Endothelial cell of umbilical vein (primary cell): ENCODE results near the gene CXCL6. TPM values are rescaled to one million over a fixed set of nuclear protein-coding genes. Genes with fewer than 3 reads are reported as not detected.

ENCODE experiments used
- BruUV-seq: library from RNA; stranded (reverse); fragments of 400-500 nt; replicated peaks from 2 replicates; lab custom pipeline; 2021; lab: Mats Ljungman, UMichigan
- CTCF ChIA-PET: fragments of 300-600, 350-600 bp; sonication (Branson Sonifier 250); formaldehyde crosslinking; loops from one replicate; lab custom pipeline; 2021; ENCODE audit warnings: antibody characterized with exemption, inconsistent platforms; lab: Charles Lee
- POLR2A ChIA-PET: fragments of 300-600, 350-600 bp; sonication (Branson Sonifier 250); formaldehyde crosslinking; loops from one replicate; lab custom pipeline; 2021; ENCODE audit warnings: antibody characterized with exemption, inconsistent platforms; lab: Charles Lee
- DNase-seq: peaks from one replicate; pipeline ENCODE4 v3.0.0-alpha.2; 2011; ENCODE audit warnings: low read depth, low spot score
- FAIRE-seq: peaks from 2 replicates; lab custom pipeline; 2011; peaks lifted over from hg19 to GRCh38; lab: Jason Lieb, UNC
- H2AFZ ChIP-seq: 2 replicates; pipeline ENCODE4 v1.6.0; 2012; ENCODE audit warnings: low read depth, low read length, control low read depth, inconsistent platforms
- H3K27ac ChIP-seq: 2 replicates; pipeline ENCODE4 v1.5.1; 2011; ENCODE audit warnings: low read depth, mild to moderate bottlenecking, control low read depth, low read length, moderate library complexity; ENCODE audit not compliant: insufficient read depth
- H3K27me3 ChIP-seq, 2 experiments: 2 replicates each; pipeline versions ENCODE4 v1.6.0 to v1.6.1; 2011; ENCODE audit warnings: low read length in 2 of 2, mixed read lengths in 1 of 2; ENCODE audit not compliant: control insufficient read depth in 2 of 2, insufficient read depth in 2 of 2
- H3K36me3 ChIP-seq, 2 experiments: 2 replicates in 1 of 2; 3 replicates in 1 of 2; pipeline ENCODE4 v1.5.1; 2011; ENCODE audit warnings: low read length in 2 of 2, mild to moderate bottlenecking in 1 of 2, moderate library complexity in 1 of 2; ENCODE audit not compliant: control insufficient read depth in 2 of 2, insufficient read depth in 2 of 2; ENCODE audit errors: extremely low read depth in 1 of 2
- H3K4me1 ChIP-seq: 3 replicates; pipeline ENCODE4 v1.5.1; 2011; ENCODE audit warnings: mild to moderate bottlenecking, low read length; ENCODE audit not compliant: control insufficient read depth, insufficient read depth; ENCODE audit errors: extremely low read depth
- H3K4me2 ChIP-seq: 2 replicates; pipeline ENCODE4 v1.6.1; 2011; ENCODE audit warnings: low read length, control low read depth, mixed read lengths; ENCODE audit not compliant: insufficient read depth
- H3K4me3 ChIP-seq, 3 experiments: fragments of 200-600 bp in 1 of 3; sonication (generic), shearing (Covaris generic) in 1 of 3; replicated peaks in 1 of 3; 2 replicates each; pipeline ENCODE4 v1.5.1; 2011 to 2016; ENCODE audit warnings: control low read depth in 3 of 3, low read length in 3 of 3, mild to moderate bottlenecking in 2 of 3, inconsistent platforms in 1 of 3, low read depth in 1 of 3, moderate library complexity in 1 of 3; ENCODE audit not compliant: insufficient read depth in 1 of 3
- H3K79me2 ChIP-seq: 2 replicates; pipeline ENCODE4 v1.6.0; 2012; ENCODE audit warnings: low read length, inconsistent platforms; ENCODE audit not compliant: control insufficient read depth, insufficient read depth
- H3K9ac ChIP-seq: replicated peaks from 2 replicates; pipeline ENCODE3; 2011; ENCODE audit warnings: low read length, control low read depth; ENCODE audit not compliant: insufficient read depth; ENCODE audit errors: extremely low read depth
- H3K9me1 ChIP-seq: replicated peaks from 3 replicates; pipeline ENCODE4 v1.6.0; 2011; ENCODE audit warnings: mild to moderate bottlenecking, low read length; ENCODE audit not compliant: control insufficient read depth, insufficient read depth; ENCODE audit errors: extremely low read depth
- H3K9me3 ChIP-seq: replicated peaks from 2 replicates; pipeline ENCODE4 v1.5.1; 2012; ENCODE audit warnings: low read length, inconsistent platforms; ENCODE audit not compliant: control insufficient read depth, insufficient read depth
- H4K20me1 ChIP-seq: replicated peaks from 2 replicates; pipeline ENCODE3; 2011; ENCODE audit warnings: mild to moderate bottlenecking, low read length; ENCODE audit not compliant: control insufficient read depth, insufficient read depth; ENCODE audit errors: extremely low read depth
- EZH2 ChIP-seq: IDR thresholded peaks from 2 replicates; pipeline ENCODE4 v1.6.1; 2012; ENCODE audit warnings: borderline replicate concordance, low read depth, mild to moderate bottlenecking, moderate library complexity, low read length, inconsistent platforms; ENCODE audit not compliant: severe bottlenecking
- FOS ChIP-seq: IDR thresholded peaks from 2 replicates; pipeline ENCODE4 v1.6.1; 2011; ENCODE audit warnings: mild to moderate bottlenecking, low read length, moderate library complexity, borderline replicate concordance; ENCODE audit not compliant: insufficient read depth
- GATA2 ChIP-seq: IDR thresholded peaks from 2 replicates; pipeline ENCODE4 v1.7.0; 2011; ENCODE audit warnings: low read depth, mild to moderate bottlenecking, moderate library complexity, mixed read lengths, low read length; ENCODE audit not compliant: insufficient read length, insufficient read depth
- JUN ChIP-seq: IDR thresholded peaks from 2 replicates; pipeline ENCODE4 v1.6.1; 2011; ENCODE audit warnings: borderline replicate concordance, low read depth; ENCODE audit not compliant: insufficient read length, insufficient read depth
- MYC ChIP-seq: IDR thresholded peaks from one replicate; pipeline ENCODE4 v1.6.1; 2011; ENCODE audit warnings: mild to moderate bottlenecking, low read depth, low read length
- POLR2A ChIP-seq: IDR thresholded peaks from 2 replicates; pipeline ENCODE4 v1.6.1; 2012; ENCODE audit warnings: low read depth, mild to moderate bottlenecking, control low read depth, low read length
- POLR2AphosphoS5 ChIP-seq: IDR thresholded peaks from 2 replicates; pipeline ENCODE4 v1.6.1; 2012; ENCODE audit warnings: low read depth, mild to moderate bottlenecking, control low read depth, low read length, moderate library complexity; ENCODE audit not compliant: insufficient read depth
- dilution Hi-C: fragments of 300-500 bp; cut with MboI; formaldehyde crosslinking; loops from one replicate; pipeline ENCODE4 v1.15.0; 2019; ENCODE audit warnings: low sequenced_read_pairs; ENCODE audit not compliant: extremely low pct_ligation_motif_present
- intact Hi-C: fragments of 100-400 bp; cut with micrococcal nuclease; formaldehyde crosslinking; loops from one replicate; pipeline ENCODE4 v1.10.0; 2022
- polyA plus RNA-seq, 4 experiments: library from polyadenylated mRNA; depleted of rRNA in 3 of 4; stranded (reverse) in 3 of 4; unstranded in 1 of 4; fragments of >200 nt; gene quantifications; 2 replicates each; pipeline versions ENCODE4 v1.2.1 to v1.2.3, GENCODE V29; 2011 to 2012; ENCODE audit warnings: missing spikeins in 1 of 4
- total RNA-seq: library from RNA; stranded (reverse); gene quantifications from 2 replicates; pipeline ENCODE4 v1.2.3, GENCODE V29; 2021
- TF ChIP-seq, protein P1 (sequence below): IDR thresholded peaks from 2 replicates; pipeline ENCODE4 v1.6.1; 2011; ENCODE audit not compliant: insufficient read depth, insufficient read length
- TF ChIP-seq, protein P2 (sequence below), 2 donors: IDR thresholded peaks; 1 replicate in 1 of 2; 2 replicates in 1 of 2; pipeline ENCODE4 v1.5.1; 2011; ENCODE audit warnings: low read length in 2 of 2, mild to moderate bottlenecking in 2 of 2, moderate library complexity in 2 of 2, control low read depth in 1 of 2, inconsistent platforms in 1 of 2, low read depth in 1 of 2; ENCODE audit not compliant: insufficient read depth in 1 of 2; ENCODE audit errors: extremely low read depth in 1 of 2

CXCL6 gene
- total and polyA plus RNA-seq, 2 donors (not counting 3 experiments of a cell fraction or from before 2014, with no cell fraction given) = 0.81 to 1.2 TPM

DNA sequence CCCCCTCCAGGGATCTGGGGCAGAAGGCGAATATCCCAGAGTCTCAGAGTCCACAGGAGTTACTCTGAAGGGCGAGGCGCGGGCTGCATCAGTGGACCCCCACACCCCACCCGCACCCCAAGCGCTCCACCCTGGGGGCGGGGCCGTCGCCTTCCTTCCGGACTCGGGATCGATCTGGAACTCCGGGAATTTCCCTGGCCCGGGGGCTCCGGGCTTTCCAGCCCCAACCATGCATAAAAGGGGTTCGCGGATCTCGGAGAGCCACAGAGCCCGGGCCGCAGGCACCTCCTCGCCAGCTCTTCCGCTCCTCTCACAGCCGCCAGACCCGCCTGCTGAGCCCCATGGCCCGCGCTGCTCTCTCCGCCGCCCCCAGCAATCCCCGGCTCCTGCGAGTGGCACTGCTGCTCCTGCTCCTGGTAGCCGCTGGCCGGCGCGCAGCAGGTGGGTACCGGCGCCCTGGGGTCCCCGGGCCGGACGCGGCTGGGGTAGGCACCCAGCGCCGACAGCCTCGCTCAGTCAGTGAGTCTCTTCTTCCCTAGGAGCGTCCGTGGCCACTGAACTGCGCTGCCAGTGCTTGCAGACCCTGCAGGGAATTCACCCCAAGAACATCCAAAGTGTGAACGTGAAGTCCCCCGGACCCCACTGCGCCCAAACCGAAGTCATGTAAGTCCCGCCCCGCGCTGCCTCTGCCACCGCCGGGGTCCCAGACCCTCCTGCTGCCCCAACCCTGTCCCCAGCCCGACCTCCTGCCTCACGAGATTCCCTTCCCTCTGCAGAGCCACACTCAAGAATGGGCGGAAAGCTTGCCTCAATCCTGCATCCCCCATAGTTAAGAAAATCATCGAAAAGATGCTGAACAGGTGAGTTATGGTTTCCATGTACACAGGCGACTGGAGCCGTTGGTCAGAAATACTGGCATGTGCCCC, 32.9 kb downstream of the CXCL6 start, which contains the start of gene CXCL1:
TSS of gene CXCL1 (plus strand) at position 264 of the 926 bp plus-strand sequence. CDS start at position 342, 78 bp downstream.
- Histone ChIP-seq H3K36me3 (no peaks in the 10 kb centered on the region), H3K9me1 (no peaks in the 10 kb centered on the region), H3K4me1 (peaks cover 35% of the 10 kb centered on the region), H3K27ac (peak within 1 kb of the TSS; percentile 55), H3K27me3 (no peaks in the 10 kb centered on the region), H3K4me3 (peak within 1 kb of the TSS; percentile 49 to 81 (median 67)), H4K20me1 (no peaks in the 10 kb centered on the region), H3K9me3 (no peaks in the 10 kb centered on the region), H3K4me2 (peak within 1 kb of the TSS; percentile 79), H3K9ac (peak within 1 kb of the TSS; percentile 59), H2AFZ (peak within 1 kb of the TSS; percentile 93), H3K79me2 (peaks cover 5% of the 10 kb centered on the region)
- DNase-seq = peak; percentile 52
- TF ChIP-seq POLR2AphosphoS5 (peak; percentile 89), POLR2A (peak; percentile 68), MYC (no peak), EZH2 (no peak), JUN (no peak), GATA2 (no peak), FOS (no peak)
- TF ChIP-seq, protein P1, sequence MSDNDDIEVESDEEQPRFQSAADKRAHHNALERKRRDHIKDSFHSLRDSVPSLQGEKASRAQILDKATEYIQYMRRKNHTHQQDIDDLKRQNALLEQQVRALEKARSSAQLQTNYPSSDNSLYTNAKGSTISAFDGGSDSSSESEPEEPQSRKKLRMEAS = no peak
- TF ChIP-seq, protein P2, sequence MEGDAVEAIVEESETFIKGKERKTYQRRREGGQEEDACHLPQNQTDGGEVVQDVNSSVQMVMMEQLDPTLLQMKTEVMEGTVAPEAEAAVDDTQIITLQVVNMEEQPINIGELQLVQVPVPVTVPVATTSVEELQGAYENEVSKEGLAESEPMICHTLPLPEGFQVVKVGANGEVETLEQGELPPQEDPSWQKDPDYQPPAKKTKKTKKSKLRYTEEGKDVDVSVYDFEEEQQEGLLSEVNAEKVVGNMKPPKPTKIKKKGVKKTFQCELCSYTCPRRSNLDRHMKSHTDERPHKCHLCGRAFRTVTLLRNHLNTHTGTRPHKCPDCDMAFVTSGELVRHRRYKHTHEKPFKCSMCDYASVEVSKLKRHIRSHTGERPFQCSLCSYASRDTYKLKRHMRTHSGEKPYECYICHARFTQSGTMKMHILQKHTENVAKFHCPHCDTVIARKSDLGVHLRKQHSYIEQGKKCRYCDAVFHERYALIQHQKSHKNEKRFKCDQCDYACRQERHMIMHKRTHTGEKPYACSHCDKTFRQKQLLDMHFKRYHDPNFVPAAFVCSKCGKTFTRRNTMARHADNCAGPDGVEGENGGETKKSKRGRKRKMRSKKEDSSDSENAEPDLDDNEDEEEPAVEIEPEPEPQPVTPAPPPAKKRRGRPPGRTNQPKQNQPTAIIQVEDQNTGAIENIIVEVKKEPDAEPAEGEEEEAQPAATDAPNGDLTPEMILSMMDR (IDR thresholded peaks at IDR 0.05; ENCODE audit: extremely low read depth in 1 of 2, insufficient read depth in 1 of 2, low read depth in 1 of 2, low read length in 2 of 2) = no peak
- no TSS peak for BruUV-seq
- ChIA-PET CTCF (interaction anchor here (1.0 to 2.5 kb wide), 12 partner anchors 13 to 265 kb away, joined by 3 to 12 read pairs (median 4); partner anchors contain the start of genes CXCL2 and CXCL3), POLR2A (no interaction called here)
- intact Hi-C loops = loop anchor here (1.0 to 10.0 kb wide), 4 partner anchors 53 to 225 kb away; partner anchors contain the start of gene CXCL2
- dilution Hi-C loops = no loop called here
- peak; percentile 54 for FAIRE-seq
